Stimulated activated memory B cell treated with anti-CD40 and anti-IgM and Interleukin-4, amounts not matched to agents 10 μg/mL and 1 μg/mL and 100 μg/mL, for 72 hours (primary cell): ENCODE results near the gene DRD4.
"Not testable (repeated sequence)": the region's sequence is repeated elsewhere in the genome, so short reads cannot be mapped to it uniquely, and the experiment has no call there.

Source experiments
- ATAC-seq: fragments of 150-1000 bp; cut with Tn5 transposase; 2 replicates; pipeline ENCODE4 v1.10.0; 2021
- H3K27ac Mint-ChIP-seq: one replicate; pipeline ENCODE4 v1.8.0; 2022; ENCODE audit warnings: mild to moderate bottlenecking, mixed read lengths
- H3K27me3 Mint-ChIP-seq: one replicate; pipeline ENCODE4 v1.8.0; 2022; ENCODE audit warnings: mixed read lengths
- H3K36me3 Mint-ChIP-seq: one replicate; pipeline ENCODE4 v1.8.0; 2022; ENCODE audit warnings: mixed read lengths
- H3K4me1 Mint-ChIP-seq: one replicate; pipeline ENCODE4 v1.8.0; 2022; ENCODE audit warnings: mixed read lengths
- H3K4me3 Mint-ChIP-seq: one replicate; pipeline ENCODE4 v1.8.0; 2022; ENCODE audit warnings: mild to moderate bottlenecking, moderate library complexity, mixed read lengths
- H3K9me3 Mint-ChIP-seq: one replicate; pipeline ENCODE4 v1.8.0; 2022; ENCODE audit warnings: mixed read lengths

The DRD4 gene

DNA sequence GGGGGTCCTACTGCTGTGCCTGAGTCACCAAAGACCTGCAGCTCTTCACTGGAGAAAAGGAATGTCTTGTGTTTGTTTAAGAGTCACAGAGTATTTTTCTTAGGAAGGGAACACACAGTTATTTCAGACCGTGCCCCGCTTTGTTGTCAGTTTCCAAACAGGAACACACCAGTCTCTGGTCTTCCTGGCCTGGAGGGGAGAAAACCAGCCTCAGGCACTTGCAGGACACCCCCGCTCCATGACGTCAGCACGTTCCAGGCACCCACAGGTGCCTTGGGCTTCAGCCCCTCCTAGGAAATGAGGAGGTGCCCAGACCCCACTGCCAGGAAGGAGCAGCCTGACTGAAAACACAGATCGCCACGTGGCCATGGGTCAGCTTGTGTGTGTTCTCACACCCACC, 52.6 kb downstream of the DRD4 start:
- peaks cover 24% of the 10 kb centered on the region for H3K36me3 Mint-ChIP-seq
- no peak for ATAC-seq
- H3K9me3 Mint-ChIP-seq = no peaks in the 10 kb centered on the region
- H3K4me3 Mint-ChIP-seq = no peak overlapping the region
- H3K4me1 Mint-ChIP-seq = peaks cover 26% of the 10 kb centered on the region
- H3K27me3 Mint-ChIP-seq = no peaks in the 10 kb centered on the region
- H3K27ac Mint-ChIP-seq = no peak overlapping the region

DNA sequence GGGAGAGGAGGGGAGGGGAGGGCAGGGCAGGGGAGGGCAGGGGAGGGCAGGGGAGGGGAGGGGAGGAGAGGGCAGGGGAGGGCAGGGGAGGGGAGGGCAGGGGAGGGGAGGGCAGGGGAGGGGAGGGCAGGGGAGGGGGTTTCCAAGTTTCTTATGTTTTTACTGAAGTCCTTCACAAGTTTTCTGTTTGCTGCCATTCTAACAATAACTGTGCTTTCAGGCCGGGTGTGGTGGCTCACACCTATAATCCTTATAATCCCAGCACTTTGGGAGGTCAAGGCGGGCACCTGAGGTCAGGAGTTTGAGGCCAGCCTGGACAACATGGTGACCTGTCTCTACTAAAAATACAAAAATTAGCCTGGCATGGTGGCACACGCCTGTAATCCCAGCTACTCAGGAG, 53.2 kb downstream of the DRD4 start:
- Mint-ChIP-seq H3K36me3 (peaks cover 22% of the 10 kb centered on the region), H3K4me1 (peaks cover 26% of the 10 kb centered on the region)
- not testable (repeated sequence) for H3K27me3 Mint-ChIP-seq, ATAC-seq, H3K27ac Mint-ChIP-seq, H3K4me3 Mint-ChIP-seq, H3K9me3 Mint-ChIP-seq
